ENCODE data around the gene EFNA5.

DNA sequence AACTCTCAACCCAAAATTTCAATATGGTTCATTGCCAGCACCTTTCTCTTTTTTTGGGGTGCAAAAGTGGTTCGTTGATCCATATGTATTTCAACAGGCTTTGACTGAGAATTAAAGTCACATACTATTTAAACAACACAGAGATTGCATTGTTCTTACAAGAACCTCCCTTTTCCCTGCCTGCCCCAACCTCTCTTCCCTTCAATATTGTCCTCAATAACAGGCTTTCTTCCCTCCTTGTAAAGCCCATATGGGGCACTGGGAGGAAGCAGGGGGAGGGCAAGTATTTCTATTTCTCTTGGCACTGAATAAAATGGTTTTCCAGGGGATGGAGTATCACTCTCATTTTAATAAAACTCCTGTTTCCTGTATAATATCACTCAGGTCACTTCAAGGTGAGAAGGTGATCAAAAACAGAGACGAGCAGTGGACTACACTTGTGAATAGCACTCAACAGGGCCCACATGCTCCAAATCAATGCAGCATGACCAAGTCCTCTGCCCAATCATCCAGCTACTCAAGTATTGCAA is 65.1 kb downstream of the EFNA5 start:
- TF ChIP-seq RXRA (IDR thresholded peaks at IDR 0.05): no peak
- TF ChIP-seq, protein P1, sequence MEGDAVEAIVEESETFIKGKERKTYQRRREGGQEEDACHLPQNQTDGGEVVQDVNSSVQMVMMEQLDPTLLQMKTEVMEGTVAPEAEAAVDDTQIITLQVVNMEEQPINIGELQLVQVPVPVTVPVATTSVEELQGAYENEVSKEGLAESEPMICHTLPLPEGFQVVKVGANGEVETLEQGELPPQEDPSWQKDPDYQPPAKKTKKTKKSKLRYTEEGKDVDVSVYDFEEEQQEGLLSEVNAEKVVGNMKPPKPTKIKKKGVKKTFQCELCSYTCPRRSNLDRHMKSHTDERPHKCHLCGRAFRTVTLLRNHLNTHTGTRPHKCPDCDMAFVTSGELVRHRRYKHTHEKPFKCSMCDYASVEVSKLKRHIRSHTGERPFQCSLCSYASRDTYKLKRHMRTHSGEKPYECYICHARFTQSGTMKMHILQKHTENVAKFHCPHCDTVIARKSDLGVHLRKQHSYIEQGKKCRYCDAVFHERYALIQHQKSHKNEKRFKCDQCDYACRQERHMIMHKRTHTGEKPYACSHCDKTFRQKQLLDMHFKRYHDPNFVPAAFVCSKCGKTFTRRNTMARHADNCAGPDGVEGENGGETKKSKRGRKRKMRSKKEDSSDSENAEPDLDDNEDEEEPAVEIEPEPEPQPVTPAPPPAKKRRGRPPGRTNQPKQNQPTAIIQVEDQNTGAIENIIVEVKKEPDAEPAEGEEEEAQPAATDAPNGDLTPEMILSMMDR (IDR thresholded peaks at IDR 0.05; ENCODE audit: low read depth, low read length, missing input control): no peak
- TF ChIP-seq RAD21 (IDR thresholded peaks at IDR 0.05): no peak
- TF ChIP-seq FOXA2 (IDR thresholded peaks at IDR 0.05): no peak
- no peak for TF ChIP-seq SP1 (IDR thresholded peaks at IDR 0.05)
- TF ChIP-seq, protein P2, sequence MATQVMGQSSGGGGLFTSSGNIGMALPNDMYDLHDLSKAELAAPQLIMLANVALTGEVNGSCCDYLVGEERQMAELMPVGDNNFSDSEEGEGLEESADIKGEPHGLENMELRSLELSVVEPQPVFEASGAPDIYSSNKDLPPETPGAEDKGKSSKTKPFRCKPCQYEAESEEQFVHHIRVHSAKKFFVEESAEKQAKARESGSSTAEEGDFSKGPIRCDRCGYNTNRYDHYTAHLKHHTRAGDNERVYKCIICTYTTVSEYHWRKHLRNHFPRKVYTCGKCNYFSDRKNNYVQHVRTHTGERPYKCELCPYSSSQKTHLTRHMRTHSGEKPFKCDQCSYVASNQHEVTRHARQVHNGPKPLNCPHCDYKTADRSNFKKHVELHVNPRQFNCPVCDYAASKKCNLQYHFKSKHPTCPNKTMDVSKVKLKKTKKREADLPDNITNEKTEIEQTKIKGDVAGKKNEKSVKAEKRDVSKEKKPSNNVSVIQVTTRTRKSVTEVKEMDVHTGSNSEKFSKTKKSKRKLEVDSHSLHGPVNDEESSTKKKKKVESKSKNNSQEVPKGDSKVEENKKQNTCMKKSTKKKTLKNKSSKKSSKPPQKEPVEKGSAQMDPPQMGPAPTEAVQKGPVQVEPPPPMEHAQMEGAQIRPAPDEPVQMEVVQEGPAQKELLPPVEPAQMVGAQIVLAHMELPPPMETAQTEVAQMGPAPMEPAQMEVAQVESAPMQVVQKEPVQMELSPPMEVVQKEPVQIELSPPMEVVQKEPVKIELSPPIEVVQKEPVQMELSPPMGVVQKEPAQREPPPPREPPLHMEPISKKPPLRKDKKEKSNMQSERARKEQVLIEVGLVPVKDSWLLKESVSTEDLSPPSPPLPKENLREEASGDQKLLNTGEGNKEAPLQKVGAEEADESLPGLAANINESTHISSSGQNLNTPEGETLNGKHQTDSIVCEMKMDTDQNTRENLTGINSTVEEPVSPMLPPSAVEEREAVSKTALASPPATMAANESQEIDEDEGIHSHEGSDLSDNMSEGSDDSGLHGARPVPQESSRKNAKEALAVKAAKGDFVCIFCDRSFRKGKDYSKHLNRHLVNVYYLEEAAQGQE (IDR thresholded peaks at IDR 0.05): no peak
- TF ChIP-seq, protein P3, sequence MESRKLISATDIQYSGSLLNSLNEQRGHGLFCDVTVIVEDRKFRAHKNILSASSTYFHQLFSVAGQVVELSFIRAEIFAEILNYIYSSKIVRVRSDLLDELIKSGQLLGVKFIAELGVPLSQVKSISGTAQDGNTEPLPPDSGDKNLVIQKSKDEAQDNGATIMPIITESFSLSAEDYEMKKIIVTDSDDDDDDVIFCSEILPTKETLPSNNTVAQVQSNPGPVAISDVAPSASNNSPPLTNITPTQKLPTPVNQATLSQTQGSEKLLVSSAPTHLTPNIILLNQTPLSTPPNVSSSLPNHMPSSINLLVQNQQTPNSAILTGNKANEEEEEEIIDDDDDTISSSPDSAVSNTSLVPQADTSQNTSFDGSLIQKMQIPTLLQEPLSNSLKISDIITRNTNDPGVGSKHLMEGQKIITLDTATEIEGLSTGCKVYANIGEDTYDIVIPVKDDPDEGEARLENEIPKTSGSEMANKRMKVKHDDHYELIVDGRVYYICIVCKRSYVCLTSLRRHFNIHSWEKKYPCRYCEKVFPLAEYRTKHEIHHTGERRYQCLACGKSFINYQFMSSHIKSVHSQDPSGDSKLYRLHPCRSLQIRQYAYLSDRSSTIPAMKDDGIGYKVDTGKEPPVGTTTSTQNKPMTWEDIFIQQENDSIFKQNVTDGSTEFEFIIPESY (IDR thresholded peaks at IDR 0.05): no peak
- no peak for TF ChIP-seq JUND (IDR thresholded peaks at IDR 0.05)
- TF ChIP-seq GABPA (IDR thresholded peaks at IDR 0.05 in 1 of 2, conservative IDR thresholded peaks at IDR 0.05 in 1 of 2): no peak

Measured in liver (tissue), 3 donors.